ENCODE data around the gene QPCTL. TPM values are rescaled to one million over a fixed set of nuclear protein-coding genes. Genes with fewer than 3 reads are reported as not detected.
A peak's percentile ranks its signal among the peaks of the same experiment; 100 is the strongest.

QPCTL gene
- total and polyA plus RNA-seq, 2 of the 13 experiments (the other 11 are each of a cell fraction or from before 2014, with no cell fraction given) = 16.0 to 19.1 TPM

GRCh38 chr19:45681391-45682015 is 11.0 kb upstream of the QPCTL start (continued):
- TF ChIP-seq TFE3 (CRISPR knock-in tag; IDR thresholded peaks at IDR 0.05) (no peak), ZBTB8A (CRISPR knock-in tag; IDR thresholded peaks at IDR 0.05; ENCODE audit: borderline replicate concordance, low read depth) (no peak), ZFP62 (CRISPR knock-in tag; IDR thresholded peaks at IDR 0.05) (no peak), NFAT5 (CRISPR knock-in tag; IDR thresholded peaks at IDR 0.05) (no peak), ZFP1 (CRISPR knock-in tag; IDR thresholded peaks at IDR 0.05) (peak; percentile 43; the same call in 1 of the 2 replicates), ATF7-NPFF (CRISPR knock-in tag; IDR thresholded peaks at IDR 0.05; ENCODE audit: low read depth) (peak; percentile 78), JDP2 (CRISPR knock-in tag; IDR thresholded peaks at IDR 0.05; ENCODE audit: borderline replicate concordance) (no peak), ZNF446 (CRISPR knock-in tag; IDR thresholded peaks at IDR 0.05) (no peak), KMT2A (CRISPR knock-in tag; IDR thresholded peaks at IDR 0.05) (no peak; the same call in 1 of the 2 replicates), ELF1 (CRISPR knock-in tag; IDR thresholded peaks at IDR 0.05) (peak; percentile 76), ARID5B (CRISPR knock-in tag; IDR thresholded peaks at IDR 0.05) (peak; percentile 66), ZNF550 (CRISPR knock-in tag; IDR thresholded peaks at IDR 0.05; ENCODE audit: borderline replicate concordance) (0 out of 2 replicates have a peak, but pooled peaks have one; percentile 12), ZNF503 (CRISPR knock-in tag; IDR thresholded peaks at IDR 0.05) (no peak), KLF15 (CRISPR knock-in tag; IDR thresholded peaks at IDR 0.05; ENCODE audit: borderline replicate concordance) (no peak)
